ENCODE data around the gene PCDH1.

GRCh38 chr5:141850786-141851185, 27.4 kb downstream of the PCDH1 start:
- TF ChIP-seq CTCF (IDR thresholded peaks at IDR 0.05): no peak
- TF ChIP-seq POLR2A (IDR thresholded peaks at IDR 0.05): no peak

Data from testis (tissue), 2 donors.